HUES6 (cell line): ENCODE measurements around the gene CST2.
"Not testable (repeated sequence)": the region's sequence is repeated elsewhere in the genome, so short reads cannot be mapped to it uniquely, and the experiment has no call there.

Source experiments
- H3K27ac ChIP-seq: 2 replicates; pipeline ENCODE4 v1.7.0; 2013; ENCODE audit warnings: low read depth, mild to moderate bottlenecking, low read length, inconsistent platforms
- H3K27me3 ChIP-seq: 2 replicates; pipeline ENCODE4 v1.6.1; 2013; ENCODE audit warnings: low read length; ENCODE audit not compliant: control insufficient read depth, insufficient read depth
- H3K36me3 ChIP-seq: 2 replicates; pipeline ENCODE4 v1.6.1; 2013; ENCODE audit warnings: low read length; ENCODE audit not compliant: control insufficient read depth, insufficient read depth
- H3K4me1 ChIP-seq: 2 replicates; pipeline ENCODE4 v1.6.1; 2013; ENCODE audit warnings: low read length; ENCODE audit not compliant: control insufficient read depth, insufficient read depth
- H3K4me3 ChIP-seq: 2 replicates; pipeline ENCODE4 v1.5.1; 2013; ENCODE audit warnings: low read depth, low read length
- H3K9ac ChIP-seq: one replicate; pipeline ENCODE4 v1.6.1; 2013; ENCODE audit warnings: mild to moderate bottlenecking, low read length
- H3K9me3 ChIP-seq: 2 replicates; pipeline ENCODE4 v1.6.1; 2013; ENCODE audit warnings: low read depth, low read length; ENCODE audit not compliant: control insufficient read depth, insufficient read depth

The CST2 gene

DNA sequence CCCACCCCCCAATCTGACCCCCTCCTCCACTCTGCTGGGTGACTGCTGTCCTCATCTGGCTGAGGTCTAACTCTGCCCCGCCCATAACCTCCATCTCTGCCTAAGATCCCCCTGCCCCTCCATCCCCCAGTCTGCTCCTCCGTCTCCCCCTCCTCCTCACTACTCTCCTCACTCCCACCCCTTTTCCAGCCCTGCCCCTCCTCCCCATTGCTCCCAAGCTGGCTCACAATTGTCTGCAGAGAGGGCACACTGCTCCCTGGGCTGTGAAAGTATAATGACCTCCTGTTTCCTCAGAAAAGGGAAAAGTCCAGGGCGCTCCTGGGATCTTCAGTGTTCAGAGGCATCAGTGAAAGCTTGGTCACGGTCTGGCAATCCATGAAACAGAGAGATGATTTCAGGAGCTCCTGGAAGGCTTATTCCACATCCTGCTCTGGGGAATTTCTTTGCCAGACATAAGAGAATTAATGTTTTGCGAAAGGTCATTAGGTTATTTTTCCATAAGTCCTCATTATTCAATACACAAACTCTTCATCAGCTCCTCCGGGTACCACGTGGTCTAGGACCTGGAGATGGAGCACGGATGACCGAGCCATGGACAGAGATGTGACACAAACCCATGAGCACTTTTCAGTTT is 31.6 kb upstream of the CST2 start:
- H3K36me3 ChIP-seq, result no peaks in the 10 kb centered on the region
- no peaks in the 10 kb centered on the region for H3K27me3 ChIP-seq
- H3K9me3 ChIP-seq, result peaks cover 2% of the 10 kb centered on the region; the same call in 1 of the 2 replicates
- peaks cover 9% of the 10 kb centered on the region for H3K4me1 ChIP-seq
- no peak overlapping the region for H3K9ac ChIP-seq
- no peak overlapping the region for H3K27ac ChIP-seq
- H3K4me3 ChIP-seq, result peak overlapping the region; percentile 29; the same call in 1 of the 2 replicates

DNA sequence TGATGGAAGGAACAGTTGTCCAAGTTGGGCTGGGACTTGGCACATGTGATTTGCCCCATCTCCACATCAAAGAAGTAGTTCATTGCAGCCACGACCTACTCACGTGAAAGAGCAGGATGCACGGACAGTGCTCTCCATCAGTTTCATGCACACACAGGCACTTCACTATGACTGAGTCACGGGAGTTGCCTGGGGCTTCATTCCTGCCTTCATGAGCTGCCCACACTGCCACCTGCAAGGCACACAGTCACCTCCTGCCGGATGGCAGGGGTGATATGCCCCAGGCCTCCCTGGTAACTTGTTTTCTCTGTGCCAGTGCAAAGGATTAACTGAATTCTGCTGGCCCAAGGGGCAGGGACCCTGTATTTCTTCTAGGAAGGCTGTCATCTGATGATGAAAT is 30.2 kb upstream of the CST2 start:
- no peaks in the 10 kb centered on the region for H3K9me3 ChIP-seq
- H3K36me3 ChIP-seq, result no peaks in the 10 kb centered on the region
- H3K4me3 ChIP-seq, result no peak overlapping the region
- peaks cover 9% of the 10 kb centered on the region for H3K4me1 ChIP-seq
- no peak overlapping the region for H3K27ac ChIP-seq
- H3K27me3 ChIP-seq, result no peaks in the 10 kb centered on the region
- no peak overlapping the region for H3K9ac ChIP-seq

DNA sequence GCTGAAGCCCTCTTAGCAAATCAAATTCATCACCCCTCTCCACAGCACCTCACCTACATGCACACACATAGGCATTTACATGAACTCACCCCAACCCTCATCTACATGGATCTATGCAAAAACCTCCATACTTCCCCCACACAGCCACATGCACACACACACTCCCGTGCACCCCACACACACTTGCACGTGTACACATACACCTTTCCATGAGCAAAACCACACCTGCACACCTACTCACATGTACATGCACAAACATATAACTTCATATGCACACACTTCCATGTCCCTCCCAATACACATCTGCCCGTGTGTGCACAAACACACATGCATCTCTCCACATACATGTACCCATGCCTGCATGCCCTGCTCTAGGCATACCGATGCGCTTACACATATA is 29.7 kb upstream of the CST2 start:
- no peak overlapping the region for H3K27ac ChIP-seq
- H3K4me3 ChIP-seq, result no peak overlapping the region
- H3K4me1 ChIP-seq, result peaks cover 9% of the 10 kb centered on the region
- no peaks in the 10 kb centered on the region for H3K9me3 ChIP-seq
- H3K36me3 ChIP-seq, result no peaks in the 10 kb centered on the region
- H3K27me3 ChIP-seq, result no peaks in the 10 kb centered on the region
- H3K9ac ChIP-seq, result no peak overlapping the region

DNA sequence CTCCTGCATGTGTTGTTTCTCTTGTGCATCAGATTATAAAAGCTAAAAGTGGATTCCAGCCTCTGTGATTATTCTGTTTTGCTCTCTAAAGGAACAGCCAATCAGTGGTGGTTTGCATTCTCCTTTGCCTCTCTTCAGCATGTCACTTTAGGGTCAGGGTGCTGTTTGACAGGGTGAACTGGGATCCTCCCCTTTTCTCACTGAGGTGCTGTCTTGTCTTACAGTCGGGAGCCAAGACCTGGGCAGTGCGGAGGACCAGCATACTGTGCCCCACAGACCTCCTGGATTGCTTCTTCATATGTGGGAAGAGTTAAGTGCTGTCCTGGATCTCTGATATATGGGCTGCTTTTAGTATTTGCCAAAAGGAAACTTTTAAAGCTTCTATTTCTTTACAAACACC is 15.2 kb upstream of the CST2 start:
- Histone ChIP-seq H3K27ac (no peak overlapping the region), H3K27me3 (no peaks in the 10 kb centered on the region), H3K4me3 (no peak overlapping the region), H3K4me1 (no peaks in the 10 kb centered on the region), H3K36me3 (no peaks in the 10 kb centered on the region), H3K9me3 (no peaks in the 10 kb centered on the region), H3K9ac (no peak overlapping the region)

DNA sequence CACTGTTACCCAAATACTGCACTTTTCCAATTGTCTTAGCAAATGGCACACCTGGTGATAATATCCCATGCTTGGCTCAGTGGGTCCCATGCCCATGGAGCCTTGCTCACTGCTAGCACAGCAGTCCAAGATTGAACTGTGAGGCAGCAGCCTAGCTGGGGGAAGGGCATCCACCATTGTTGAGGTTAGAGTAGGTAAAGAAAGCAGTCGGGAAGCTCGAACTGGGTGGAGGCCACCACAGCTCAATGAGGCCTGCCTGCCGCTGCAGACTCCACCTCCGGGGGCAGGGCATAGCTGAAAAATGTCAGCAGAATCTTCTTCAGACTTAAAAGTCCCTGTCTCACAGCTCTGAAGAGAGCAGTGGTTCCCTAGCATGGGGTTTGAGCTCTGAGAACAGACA is 9.2 kb upstream of the CST2 start:
- H3K4me3 ChIP-seq, result no peak overlapping the region
- 0 out of 2 replicates have a peak, but pooled peaks cover 10% of the 10 kb centered on the region for H3K9me3 ChIP-seq

DNA sequence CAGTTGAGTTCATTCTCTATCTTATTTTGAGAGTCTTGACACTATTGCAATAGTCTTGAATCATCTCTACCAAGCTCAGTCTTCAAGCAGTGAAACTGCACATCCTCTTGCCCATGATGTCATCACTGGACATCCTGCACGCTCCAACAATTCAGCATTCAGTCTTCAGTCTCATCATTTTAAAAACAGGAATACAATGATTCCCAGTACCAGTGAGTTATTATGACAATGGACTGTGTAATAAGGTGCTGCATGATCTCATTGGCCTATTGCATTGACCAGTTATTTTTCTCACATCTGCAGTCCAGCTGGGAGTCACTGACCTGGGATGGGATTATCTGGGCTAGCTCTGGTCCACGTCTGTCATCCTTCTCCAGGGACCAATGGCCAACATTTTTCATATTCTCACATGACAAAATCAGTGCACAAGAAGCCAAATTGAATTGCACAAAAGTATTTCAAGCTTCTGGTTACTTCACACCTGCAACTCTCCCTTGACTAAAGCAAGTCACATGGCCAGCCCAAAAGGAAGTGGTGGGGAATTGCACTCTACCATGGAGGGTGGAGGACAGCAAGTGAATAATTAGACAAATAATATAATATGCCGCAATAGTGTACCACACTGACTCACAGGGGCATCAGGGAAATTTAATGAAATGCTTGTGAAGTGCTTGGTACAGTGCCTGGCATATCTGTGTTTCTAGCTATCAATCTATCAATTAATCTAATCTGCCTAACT is 6.4 kb upstream of the CST2 start:
- Histone ChIP-seq H3K36me3 (no peaks in the 10 kb centered on the region), H3K27me3 (no peaks in the 10 kb centered on the region), H3K4me1 (peaks cover 9% of the 10 kb centered on the region; the same call in 1 of the 2 replicates), H3K4me3 (no peak overlapping the region), H3K9me3 (0 out of 2 replicates have a peak, but pooled peaks cover 10% of the 10 kb centered on the region), H3K27ac (no peak overlapping the region), H3K9ac (no peak overlapping the region)

More for the DNA sequence above, 9.2 kb upstream of the CST2 start:
- H3K4me1 ChIP-seq, result peaks cover 9% of the 10 kb centered on the region; the same call in 1 of the 2 replicates
- H3K27me3 ChIP-seq, result no peaks in the 10 kb centered on the region
- no peak overlapping the region for H3K27ac ChIP-seq
- no peaks in the 10 kb centered on the region for H3K36me3 ChIP-seq
- no peak overlapping the region for H3K9ac ChIP-seq

DNA sequence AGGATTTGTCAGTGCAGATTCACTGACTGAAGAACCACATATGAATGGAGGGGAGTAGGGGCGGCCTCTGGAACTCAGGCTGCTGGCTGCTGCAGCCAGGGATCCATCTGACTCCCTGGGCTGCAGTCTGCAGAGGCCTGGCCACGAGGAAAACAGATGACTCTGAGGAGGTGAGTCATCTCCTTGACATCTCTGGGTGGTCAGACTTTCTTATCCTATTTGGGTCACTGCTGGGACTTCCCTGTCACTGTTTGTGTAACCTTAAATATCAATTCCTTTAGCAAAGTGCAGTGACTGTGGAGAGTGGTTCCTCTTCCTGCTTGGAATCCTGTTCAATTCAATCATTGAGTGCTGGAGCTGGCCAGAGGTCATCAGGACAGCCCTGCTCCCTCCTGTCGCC is 5.4 kb upstream of the CST2 start:
- not testable (repeated sequence) for H3K27me3 ChIP-seq, H3K4me3 ChIP-seq, H3K9me3 ChIP-seq, H3K27ac ChIP-seq, H3K4me1 ChIP-seq, H3K36me3 ChIP-seq, H3K9ac ChIP-seq

DNA sequence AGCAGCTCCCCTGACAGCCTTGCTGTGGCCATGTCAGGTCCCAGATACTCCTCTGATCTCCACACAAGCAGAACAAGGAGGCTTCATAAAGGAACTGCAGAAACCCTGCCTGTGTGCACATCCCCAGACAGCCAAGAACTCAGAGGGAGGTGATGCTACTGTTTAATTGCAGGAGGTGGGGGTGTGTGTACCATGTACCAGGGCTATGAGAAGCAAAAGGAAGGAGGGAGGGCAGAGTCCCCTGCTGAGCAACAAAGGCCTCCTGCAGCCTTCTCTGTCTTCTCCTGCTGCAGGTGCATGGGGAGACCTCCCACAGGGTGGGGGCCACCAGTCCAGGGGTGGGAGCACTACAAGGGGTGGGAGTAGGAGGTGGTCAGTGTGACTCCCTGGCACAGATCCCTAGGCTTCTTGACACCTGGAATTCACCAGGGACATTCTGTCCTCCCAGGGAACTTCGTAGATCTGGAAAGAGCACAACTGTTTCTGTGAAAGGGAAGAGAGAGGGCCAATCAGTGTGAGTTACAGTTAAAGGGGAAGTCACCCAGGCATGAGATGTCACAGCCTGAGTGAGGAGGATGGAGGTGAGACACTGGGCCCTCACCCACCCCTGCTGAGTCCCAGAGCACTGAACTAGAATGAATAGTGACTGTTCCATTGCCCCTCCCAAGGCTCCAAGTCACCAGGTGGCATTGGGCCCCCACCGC is 2.8 kb downstream of the CST2 start:
- Histone ChIP-seq H3K36me3 (no peaks in the 10 kb centered on the region), H3K4me1 (peaks cover 12% of the 10 kb centered on the region; the same call in 1 of the 2 replicates), H3K9me3 (no peaks in the 10 kb centered on the region), H3K4me3 (no peak overlapping the region), H3K27ac (no peak overlapping the region), H3K9ac (no peak overlapping the region), H3K27me3 (no peaks in the 10 kb centered on the region)

DNA sequence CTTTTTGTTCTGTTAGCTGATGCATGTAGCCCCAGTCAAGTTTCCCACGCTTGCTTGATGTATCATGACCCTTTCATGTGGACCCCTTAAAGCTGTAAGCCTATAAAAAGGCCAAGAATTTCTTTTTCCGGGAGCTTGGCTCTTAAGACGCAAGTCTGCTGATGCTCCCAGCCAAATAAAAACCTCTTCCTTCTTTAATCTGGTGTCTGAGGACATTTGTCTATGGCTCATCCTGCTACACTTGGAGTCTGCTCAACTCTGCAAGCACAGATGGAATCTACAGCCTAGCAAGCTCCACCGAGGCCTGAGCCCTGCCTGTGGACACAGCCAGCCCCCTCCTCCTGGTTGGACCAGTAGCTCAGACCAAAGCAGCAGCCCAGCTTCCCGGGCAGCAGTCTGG is 3.4 kb downstream of the CST2 start:
- no peaks in the 10 kb centered on the region for H3K27me3 ChIP-seq
- H3K9ac ChIP-seq, result no peak overlapping the region
- H3K9me3 ChIP-seq, result no peaks in the 10 kb centered on the region
- H3K4me3 ChIP-seq, result no peak overlapping the region
- no peak overlapping the region for H3K27ac ChIP-seq
- H3K4me1 ChIP-seq, result peaks cover 12% of the 10 kb centered on the region; the same call in 1 of the 2 replicates
- no peaks in the 10 kb centered on the region for H3K36me3 ChIP-seq

DNA sequence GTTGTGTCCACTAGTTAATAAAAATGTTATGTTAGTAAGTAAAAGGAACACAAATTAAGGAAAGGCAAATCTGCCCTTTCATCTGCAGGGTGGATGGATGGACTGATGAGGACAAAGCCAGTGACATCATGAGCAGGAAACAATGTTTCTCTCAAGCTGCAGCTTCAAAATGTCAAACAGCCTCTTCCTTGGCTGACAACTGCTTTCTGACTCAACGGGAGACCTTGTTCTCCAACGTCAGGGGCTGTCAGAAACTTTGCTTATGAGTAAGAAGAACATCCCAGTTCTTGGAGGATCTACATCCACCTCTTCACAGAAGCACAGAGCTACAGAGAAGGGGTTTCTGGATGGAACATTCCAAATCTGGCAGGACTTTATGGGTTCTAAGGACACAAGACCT is 6.0 kb downstream of the CST2 start:
- Histone ChIP-seq H3K4me1 (peaks cover 4% of the 10 kb centered on the region; the same call in 1 of the 2 replicates), H3K4me3 (no peak overlapping the region), H3K36me3 (no peaks in the 10 kb centered on the region), H3K27ac (no peak overlapping the region), H3K9ac (no peak overlapping the region), H3K27me3 (no peaks in the 10 kb centered on the region), H3K9me3 (no peaks in the 10 kb centered on the region)

DNA sequence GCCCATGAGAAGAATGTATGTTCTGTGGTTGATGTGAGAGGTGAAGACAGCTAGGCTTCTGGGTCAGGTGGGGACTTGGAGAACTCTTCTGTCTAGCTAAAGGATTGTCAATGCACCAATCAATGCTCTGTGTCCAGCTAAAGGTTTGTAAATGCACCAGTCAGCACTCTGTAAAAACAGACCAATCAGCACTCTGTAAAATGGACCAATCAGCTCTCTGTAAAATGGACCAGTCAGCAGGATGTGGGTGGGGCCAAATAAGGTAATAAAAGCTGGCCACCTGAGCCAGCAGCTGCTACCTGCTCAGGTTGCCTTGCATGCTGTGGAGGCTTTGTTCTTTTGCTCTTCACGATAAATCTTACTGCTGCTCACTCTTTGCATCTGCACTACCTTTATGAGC is 15.0 kb downstream of the CST2 start:
- not testable (repeated sequence) for H3K9ac ChIP-seq, H3K4me1 ChIP-seq, H3K27ac ChIP-seq, H3K9me3 ChIP-seq, H3K4me3 ChIP-seq, H3K36me3 ChIP-seq, H3K27me3 ChIP-seq
